H9 (cell line): ENCODE results near the gene FXYD3. TPM values are rescaled to one million over a fixed set of nuclear protein-coding genes. Genes with fewer than 3 reads are reported as not detected.

Experiments
- DNase-seq: peaks from one replicate; pipeline ENCODE4 v3.0.0-alpha.2; 2017
- H2AFZ ChIP-seq: one replicate; pipeline ENCODE4 v1.6.1; 2013; ENCODE audit warnings: mild to moderate bottlenecking, low read length, control low read depth, moderate library complexity
- H2AK5ac ChIP-seq: 2 replicates; pipeline ENCODE4 v1.6.1; 2013; ENCODE audit warnings: low read length, control low read depth, mixed read lengths; ENCODE audit not compliant: insufficient read length
- H2BK120ac ChIP-seq: one replicate; pipeline ENCODE4 v1.6.1; 2013; ENCODE audit warnings: low read depth, mild to moderate bottlenecking, low read length, control low read depth, inconsistent platforms; ENCODE audit not compliant: poor library complexity, severe bottlenecking
- H2BK12ac ChIP-seq: 2 replicates; pipeline ENCODE4 v1.6.1; 2013; ENCODE audit warnings: low read length, control low read depth, mixed read lengths, low read depth; ENCODE audit not compliant: insufficient read length
- H2BK15ac ChIP-seq: 2 replicates; pipeline ENCODE4 v1.6.1; 2013; ENCODE audit warnings: low read depth, low read length, control low read depth
- H2BK20ac ChIP-seq: one replicate; pipeline ENCODE4 v1.6.1; 2013; ENCODE audit warnings: low read depth, mild to moderate bottlenecking, low read length, control low read depth, inconsistent platforms; ENCODE audit not compliant: poor library complexity, severe bottlenecking
- H2BK5ac ChIP-seq: 2 replicates; pipeline ENCODE4 v1.6.1; 2013; ENCODE audit warnings: low read length, control low read depth, mixed read lengths; ENCODE audit not compliant: insufficient read length
- H3K14ac ChIP-seq: 2 replicates; pipeline ENCODE4 v1.6.1; 2013; ENCODE audit warnings: low read length, control low read depth; ENCODE audit not compliant: insufficient read depth
- H3K18ac ChIP-seq: 2 replicates; pipeline ENCODE4 v1.6.1; 2013; ENCODE audit warnings: low read depth, mild to moderate bottlenecking, mixed read lengths, low read length, control low read depth; ENCODE audit not compliant: insufficient read length
- H3K23ac ChIP-seq: 2 replicates; pipeline ENCODE4 v1.6.1; 2013; ENCODE audit warnings: low read length, control low read depth, mixed read lengths, low read depth; ENCODE audit not compliant: insufficient read length
- H3K23me2 ChIP-seq: 2 replicates; pipeline ENCODE4 v1.6.1; 2013; ENCODE audit warnings: low read depth, mild to moderate bottlenecking, mixed read lengths, low read length, control low read depth; ENCODE audit not compliant: insufficient read length, poor library complexity, severe bottlenecking
- H3K27ac ChIP-seq: 2 replicates; pipeline ENCODE4 v1.5.1; 2013; ENCODE audit warnings: low read length, control low read depth, mixed read lengths, low read depth; ENCODE audit not compliant: insufficient read length
- H3K27me3 ChIP-seq: 2 replicates; pipeline ENCODE4 v1.6.1; 2013; ENCODE audit warnings: low read length, control low read depth, inconsistent platforms; ENCODE audit not compliant: insufficient read depth
- H3K4ac ChIP-seq: 2 replicates; pipeline ENCODE4 v1.6.1; 2013; ENCODE audit warnings: low read depth, mild to moderate bottlenecking, control low read depth, inconsistent platforms, low read length, moderate library complexity
- H3K4me1 ChIP-seq: 2 replicates; pipeline ENCODE4 v1.6.1; 2013; ENCODE audit warnings: low read length, control low read depth, inconsistent platforms; ENCODE audit not compliant: insufficient read depth
- H3K4me2 ChIP-seq: 2 replicates; pipeline ENCODE4 v1.6.1; 2013; ENCODE audit warnings: low read length, control low read depth, mixed read lengths; ENCODE audit not compliant: insufficient read length, insufficient read depth
- H3K56ac ChIP-seq: 2 replicates; pipeline ENCODE4 v1.6.1; 2013; ENCODE audit warnings: low read depth, mild to moderate bottlenecking, mixed read lengths, low read length, control low read depth; ENCODE audit not compliant: insufficient read length
- H3K79me1 ChIP-seq: 2 replicates; pipeline ENCODE4 v1.6.1; 2013; ENCODE audit warnings: low read depth, mild to moderate bottlenecking, moderate library complexity, low read length, control low read depth, inconsistent platforms; ENCODE audit not compliant: insufficient read depth, poor library complexity, severe bottlenecking
- H3K79me2 ChIP-seq: 2 replicates; pipeline ENCODE4 v1.6.1; 2013; ENCODE audit warnings: low read length, control low read depth, inconsistent platforms; ENCODE audit not compliant: insufficient read depth
- H3K9ac ChIP-seq: 2 replicates; pipeline ENCODE4 v1.6.1; 2013; ENCODE audit warnings: low read length, control low read depth, mixed read lengths; ENCODE audit not compliant: insufficient read length; ENCODE audit errors: extremely low read depth
- H3K9me3 ChIP-seq: one replicate; pipeline ENCODE4 v1.6.1; 2013; ENCODE audit warnings: low read depth, low read length, inconsistent platforms; ENCODE audit not compliant: control insufficient read depth
- H3T11ph ChIP-seq: one replicate; pipeline ENCODE4 v1.6.1; 2013; ENCODE audit warnings: mild to moderate bottlenecking, low read length, control low read depth, inconsistent platforms
- H4K20me1 ChIP-seq: one replicate; pipeline ENCODE4 v1.6.1; 2013; ENCODE audit not compliant: control insufficient read depth, insufficient read length, insufficient read depth
- H4K5ac ChIP-seq: 2 replicates; pipeline ENCODE4 v1.6.1; 2013; ENCODE audit warnings: low read depth, mild to moderate bottlenecking, mixed read lengths, low read length, control low read depth; ENCODE audit not compliant: insufficient read length
- H4K8ac ChIP-seq: replicated peaks from 2 replicates; pipeline ENCODE4 v1.6.1; 2013; ENCODE audit warnings: low read length, control low read depth, mixed read lengths, low read depth; ENCODE audit not compliant: insufficient read length
- H4K91ac ChIP-seq: 2 replicates; pipeline ENCODE4 v1.6.1; 2013; ENCODE audit warnings: low read depth, mild to moderate bottlenecking, moderate library complexity, mixed read lengths, low read length, control low read depth; ENCODE audit not compliant: insufficient read length
- H3K27ac Mint-ChIP-seq, 3 experiments: 2 replicates in 2 of 3; 3 replicates in 1 of 3; pipeline ENCODE4 v1.8.0; 2020 to 2021; ENCODE audit warnings: mixed read lengths in 3 of 3, mild to moderate bottlenecking in 1 of 3, moderate library complexity in 1 of 3
- H3K27me3 Mint-ChIP-seq: 2 replicates; pipeline ENCODE4 v1.8.0; 2021; ENCODE audit warnings: low read depth, mild to moderate bottlenecking, moderate library complexity, mixed read lengths
- H3K36me3 Mint-ChIP-seq, 3 experiments: 2 replicates in 2 of 3; 3 replicates in 1 of 3; pipeline ENCODE4 v1.8.0; 2020 to 2021; ENCODE audit warnings: low read depth in 3 of 3, mixed read lengths in 3 of 3; ENCODE audit not compliant: insufficient read depth in 1 of 3
- H3K4me1 Mint-ChIP-seq, 2 experiments: 2 replicates each; pipeline ENCODE4 v1.8.0; 2020; ENCODE audit warnings: mixed read lengths in 2 of 2
- H3K4me3 Mint-ChIP-seq, 2 experiments: 2 replicates in 1 of 2; 3 replicates in 1 of 2; pipeline ENCODE4 v1.8.0; 2020 to 2021; ENCODE audit warnings: mild to moderate bottlenecking in 2 of 2, mixed read lengths in 2 of 2, moderate library complexity in 1 of 2
- H3K9me3 Mint-ChIP-seq, 2 experiments: 2 replicates in 1 of 2; 3 replicates in 1 of 2; pipeline ENCODE4 v1.8.0; 2020; ENCODE audit warnings: mild to moderate bottlenecking in 2 of 2, mixed read lengths in 2 of 2, moderate library complexity in 1 of 2
- CTCF ChIP-seq: fragments of 200-600 bp; sonication (generic); conservative IDR thresholded peaks from 3 replicates; pipeline ENCODE4 v1.8.0; 2021; ENCODE audit warnings: antibody characterized with exemption, mild to moderate bottlenecking
- WGBS: extraction: QIAGEN DNeasy Blood & Tissue Kit; methylation state at CpG from one replicate; pipeline ENCODE4 v1.1.7; 2013; ENCODE audit warnings: missing lambda C conversion rate, low lambda C conversion rate, mixed read lengths; ENCODE audit not compliant: insufficient read length; ENCODE audit errors: extremely low coverage; 5-methylcytosine and 5-hydroxymethylcytosine counted together
- total RNA-seq: library from RNA; stranded (reverse); gene quantifications from 2 replicates; pipeline ENCODE4 v1.2.1, GENCODE V29; 2021

The FXYD3 gene
- total RNA-seq, 1 experiment from 2014 or later: 1.5 TPM

DNA sequence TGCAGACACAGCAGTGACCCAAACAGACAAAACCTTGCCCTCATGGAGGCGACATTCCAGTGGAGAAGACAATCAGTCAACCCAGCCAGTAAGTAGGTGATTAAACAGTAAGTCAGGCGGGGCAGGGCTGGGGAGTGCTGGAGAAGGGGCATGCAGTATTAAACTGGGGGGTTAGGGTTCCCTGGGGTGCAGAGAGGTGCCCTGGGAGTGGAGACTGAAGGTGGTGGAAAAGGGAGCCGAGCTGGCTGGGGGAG, 31.2 kb upstream of the FXYD3 start:
- Histone ChIP-seq H2BK5ac (no peak overlapping the region), H3K27ac (no peak overlapping the region), H2BK20ac (no peak overlapping the region), H3K9me3 (no peaks in the 10 kb centered on the region), H3K27me3 (no peaks in the 10 kb centered on the region), H3K4me2 (no peak overlapping the region), H3K56ac (no peak overlapping the region), H3K9ac (no peak overlapping the region), H3K18ac (no peak overlapping the region), H2BK15ac (no peak overlapping the region), H2BK12ac (no peak overlapping the region), H4K91ac (no peak overlapping the region), H3K23me2 (no peaks in the 10 kb centered on the region), H3K79me2 (no peaks in the 10 kb centered on the region), H2AK5ac (no peak overlapping the region), H3T11ph (no peak overlapping the region), H2AFZ (no peak overlapping the region), H3K4ac (no peak overlapping the region), H3K4me1 (no peaks in the 10 kb centered on the region; the same call in 1 of the 2 replicates), H4K20me1 (peaks cover 2% of the 10 kb centered on the region), H3K23ac (no peak overlapping the region), H2BK120ac (no peak overlapping the region), H4K8ac (no peak overlapping the region), H3K79me1 (no peaks in the 10 kb centered on the region), H4K5ac (no peak overlapping the region), H3K14ac (no peak overlapping the region; the same call in 1 of the 2 replicates)
- Mint-ChIP-seq H3K27me3 (peaks cover 3% of the 10 kb centered on the region; the same call in 1 of the 2 replicates), H3K36me3 (0 out of 7 replicates have a peak, but pooled peaks cover 0 to 4% (median 0%) of the 10 kb centered on the region in 3 experiments), H3K4me3 (no peak overlapping the region), H3K9me3 (peaks cover 0 to 3% of the 10 kb centered on the region in 2 experiments; a peak in 4 of 5 replicates), H3K27ac (peak overlapping the region in 1 of 3 experiments; percentile 77; a peak in 1 of 7 replicates), H3K4me1 (peaks cover 5 to 11% of the 10 kb centered on the region in 2 experiments)
- TF ChIP-seq CTCF: no peak
- DNase-seq: no peak
- no CpG with 5 or more reads among the region's 3 CpGs for WGBS
